HG02678 (cell line): ENCODE results near the gene RPA1.
A peak's percentile ranks its signal among the peaks of the same experiment; 100 is the strongest.
"Not testable (repeated sequence)": the region's sequence is repeated elsewhere in the genome, so short reads cannot be mapped to it uniquely, and the experiment has no call there.

ENCODE experiments used
- ATAC-seq: cut with Tn5 transposase; IDR thresholded peaks from one replicate; pipeline ENCODE4 v1.9.1; 2021; ENCODE audit warnings: mild to moderate bottlenecking, moderate library complexity; ENCODE audit not compliant: unreplicated experiment

Gene RPA1

DNA sequence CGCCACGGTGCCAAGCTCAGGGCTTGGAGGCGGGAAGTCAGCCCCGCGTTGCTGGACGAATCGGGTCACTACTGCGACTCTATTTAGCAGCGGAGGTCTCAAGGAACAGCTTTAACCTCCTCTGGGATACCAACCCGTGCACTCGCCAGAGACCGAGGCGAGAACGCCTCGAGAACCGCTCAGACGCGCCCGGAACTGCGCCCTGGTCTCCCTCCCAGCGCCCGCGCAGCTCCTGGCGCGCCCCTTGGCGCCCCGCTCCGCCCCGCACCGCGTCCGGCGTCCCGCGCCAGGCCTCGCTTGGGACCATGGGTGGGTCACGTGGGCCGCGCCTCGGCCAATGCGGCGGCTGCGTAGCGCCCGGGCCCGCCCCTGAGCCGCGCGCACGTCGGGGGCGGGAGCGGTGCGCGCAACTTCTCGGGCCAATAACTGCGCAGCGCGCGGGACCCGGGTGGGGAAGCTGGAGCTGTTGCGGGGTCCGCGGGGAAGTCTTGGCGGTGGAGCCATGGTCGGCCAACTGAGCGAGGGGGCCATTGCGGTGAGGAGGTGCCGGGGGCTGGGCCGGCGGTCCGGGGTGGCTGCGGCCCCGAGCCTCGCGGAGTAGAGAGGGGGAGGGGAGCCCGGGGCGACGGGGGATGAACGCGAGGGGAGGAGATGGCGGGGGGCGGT is at the start of gene RPA1, which contains the start of gene SMYD4:
RPA1 (plus strand) TSS at position 414 of the 666 bp plus-strand sequence; CDS start at position 503, 89 bp downstream.
SMYD4 (minus strand) TSS at position 311 of the 666 bp plus-strand sequence. CDS start 1,908 bp downstream, outside the sequence.
- ATAC-seq = peak; percentile 91

DNA sequence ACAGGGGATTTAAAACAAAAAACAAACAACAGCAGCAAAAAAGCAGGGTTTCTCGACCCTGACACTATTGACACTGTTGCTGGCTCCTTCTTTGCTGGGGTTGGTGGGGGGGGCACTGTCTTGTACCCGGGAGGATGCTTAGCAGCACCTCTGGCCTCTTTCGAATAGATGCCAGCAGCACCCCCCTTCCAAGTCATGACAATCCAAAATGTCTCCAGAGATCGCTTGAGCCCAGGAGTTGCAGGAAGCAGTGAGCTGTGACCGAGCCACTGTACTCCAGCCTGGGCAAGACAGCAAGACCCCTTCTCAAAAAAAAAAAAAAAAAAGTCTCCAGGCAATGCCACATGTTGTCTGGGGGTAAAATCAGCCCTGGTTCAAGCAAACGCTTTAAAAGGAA is 47.6 kb upstream of the RPA1 start:
- no peak for ATAC-seq

- no peak for ATAC-seq
Observed at GRCh38 chr17:1783271-1783670, 46.5 kb upstream of the RPA1 start.

GRCh38 chr17:1783834-1784611 is 45.8 kb upstream of the RPA1 start:
- ATAC-seq = no peak

DNA sequence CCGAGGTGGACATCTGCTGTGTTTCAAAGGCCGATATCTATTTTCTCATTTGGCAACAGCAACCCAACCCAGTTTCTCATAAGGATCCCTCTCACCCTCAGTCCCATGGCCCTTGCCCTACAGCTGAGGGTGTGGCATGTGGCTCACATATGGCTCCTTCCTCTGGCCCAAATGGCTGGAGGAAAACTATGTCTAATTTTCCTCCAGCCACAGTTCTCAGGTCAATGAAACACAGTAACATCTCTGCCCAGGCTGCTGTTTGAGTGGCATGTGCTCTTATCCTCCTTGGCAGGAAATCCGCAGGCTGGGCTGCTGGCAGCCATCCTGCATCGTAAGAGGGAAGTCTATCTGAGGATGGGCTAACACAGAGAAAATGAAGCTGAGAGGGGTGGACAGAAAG is 43.9 kb upstream of the RPA1 start:
- no peak for ATAC-seq

DNA sequence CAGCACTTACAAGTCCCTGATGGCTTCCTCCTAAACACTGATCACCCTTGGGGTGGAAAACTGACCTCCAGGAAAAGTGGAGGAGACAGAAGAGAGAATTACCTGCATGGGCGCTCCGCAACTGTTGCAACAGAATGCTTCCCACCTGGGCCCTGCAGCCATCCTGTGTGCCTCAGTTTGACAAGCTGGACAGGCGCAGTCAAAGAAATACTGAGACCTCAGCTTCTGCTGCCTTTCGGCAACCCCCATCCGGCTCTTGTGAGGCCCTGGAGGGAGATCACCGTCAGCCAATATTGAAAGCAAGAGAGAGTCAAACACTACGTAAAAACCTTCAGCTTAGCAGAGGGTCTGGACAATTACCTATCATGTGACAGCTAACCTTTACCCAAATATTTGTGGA is 43.1 kb upstream of the RPA1 start:
- ATAC-seq = no peak

- ATAC-seq = no peak
Observed at GRCh38 chr17:1787301-1787902, 42.4 kb upstream of the RPA1 start.

DNA sequence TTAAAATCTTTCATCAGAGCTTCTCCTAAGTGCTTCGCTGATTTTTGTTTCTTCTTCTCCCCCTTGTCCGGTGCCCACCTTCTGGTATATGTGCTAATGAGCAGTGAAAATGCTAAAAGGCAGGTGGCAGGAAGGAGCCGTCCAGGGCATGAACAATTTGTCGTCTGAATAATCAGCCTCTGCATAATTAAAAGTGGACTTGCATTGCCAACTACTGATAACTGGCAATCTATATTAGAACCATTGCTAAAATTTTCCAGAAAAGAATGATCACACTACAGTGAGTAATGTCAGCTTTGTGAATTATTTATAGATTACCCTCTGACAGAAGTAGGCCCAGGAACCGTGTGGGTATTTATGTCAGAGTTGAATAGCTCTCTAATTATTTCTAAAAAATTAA is 39.9 kb upstream of the RPA1 start:
- ATAC-seq = no peak

- ATAC-seq = no peak
Observed at GRCh38 chr17:1792495-1793446, 37.0 kb upstream of the RPA1 start.

- ATAC-seq = no peak
Observed at GRCh38 chr17:1793447-1793806, 36.4 kb upstream of the RPA1 start.

- ATAC-seq = no peak
Observed at GRCh38 chr17:1796800-1797199, 33.0 kb upstream of the RPA1 start.

DNA sequence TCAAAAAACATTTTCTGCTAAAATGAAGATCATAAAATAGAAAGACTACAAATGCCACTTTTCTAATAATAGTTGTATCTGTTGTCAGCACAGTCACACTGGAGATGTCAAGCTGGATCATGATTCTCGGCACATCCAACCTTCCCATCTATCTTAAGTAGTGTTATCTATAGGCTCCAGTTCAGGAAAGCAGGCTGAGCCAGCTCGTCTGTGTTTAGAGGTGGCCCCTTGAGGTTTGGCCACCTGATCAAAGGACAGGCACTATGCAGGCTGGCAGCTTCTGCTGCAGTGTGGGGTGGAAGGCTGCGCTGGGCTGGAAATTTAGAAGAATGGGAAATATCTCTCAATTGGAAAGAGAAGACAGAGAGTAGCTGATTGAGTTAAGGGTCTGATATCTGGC is 32.5 kb upstream of the RPA1 start:
- no peak for ATAC-seq

DNA sequence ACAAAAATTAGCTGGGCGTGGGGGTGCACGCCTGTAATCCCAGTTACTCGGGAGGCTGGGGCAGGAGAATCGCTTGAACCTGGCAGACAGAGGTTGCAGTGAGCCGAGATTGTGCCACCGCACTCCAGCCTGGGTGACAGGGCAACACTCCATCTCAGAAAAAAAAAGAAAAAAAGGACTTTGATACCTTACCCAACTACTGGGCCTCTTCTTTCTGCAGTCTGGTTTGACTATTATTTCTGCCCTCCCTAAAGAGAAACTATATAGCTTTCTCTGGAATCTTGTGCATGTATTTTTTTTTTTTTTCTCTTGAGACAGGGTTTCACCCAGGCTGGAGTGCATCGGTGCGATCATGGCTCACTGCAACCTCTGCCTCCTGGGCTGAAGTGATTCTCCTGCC is 32.0 kb upstream of the RPA1 start:
- ATAC-seq = not testable (repeated sequence)

DNA sequence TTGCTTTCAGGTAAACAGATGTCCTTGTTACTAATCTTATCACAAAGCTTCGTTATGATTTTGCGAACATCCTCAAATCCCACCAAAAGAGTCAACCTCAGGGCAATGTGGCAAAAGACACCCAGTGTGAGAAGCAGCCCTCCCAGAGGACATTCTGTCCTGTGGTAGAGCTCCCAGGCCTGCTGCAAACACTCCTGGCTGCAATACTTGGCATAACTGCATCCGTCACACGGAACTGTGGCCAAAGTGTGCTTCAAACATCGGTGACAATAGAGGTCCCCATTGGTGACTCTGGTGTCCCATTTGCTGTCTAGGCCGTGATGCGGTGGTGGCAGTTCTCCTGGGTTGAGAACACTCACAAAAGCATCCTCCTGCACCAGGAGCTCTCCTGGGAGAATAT is 29.6 kb upstream of the RPA1 start:
- no peak for ATAC-seq

- ATAC-seq = no peak
Observed at GRCh38 chr17:1800712-1801111, 29.1 kb upstream of the RPA1 start.

DNA sequence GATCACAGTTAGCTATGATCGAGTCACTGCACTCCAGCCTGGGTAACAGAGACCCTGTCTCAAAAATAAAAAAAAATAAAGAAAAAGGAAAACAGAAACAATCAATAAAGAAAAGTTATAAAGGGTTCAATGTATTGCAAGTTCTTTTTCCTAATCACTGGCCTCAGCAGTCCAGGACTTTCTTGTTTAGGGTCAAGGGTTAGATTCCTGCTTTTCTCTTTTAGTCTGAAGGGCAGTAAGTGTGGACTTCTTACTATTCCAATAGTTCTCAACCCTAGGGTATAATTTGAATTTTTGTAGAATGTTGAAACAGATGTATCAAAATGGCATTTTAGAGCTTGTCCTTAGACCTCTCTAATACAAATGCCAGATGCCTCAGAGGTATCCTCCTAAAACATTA is 27.4 kb upstream of the RPA1 start:
- no peak for ATAC-seq

- ATAC-seq = no peak
Observed at GRCh38 chr17:1803280-1803679, 26.5 kb upstream of the RPA1 start.

DNA sequence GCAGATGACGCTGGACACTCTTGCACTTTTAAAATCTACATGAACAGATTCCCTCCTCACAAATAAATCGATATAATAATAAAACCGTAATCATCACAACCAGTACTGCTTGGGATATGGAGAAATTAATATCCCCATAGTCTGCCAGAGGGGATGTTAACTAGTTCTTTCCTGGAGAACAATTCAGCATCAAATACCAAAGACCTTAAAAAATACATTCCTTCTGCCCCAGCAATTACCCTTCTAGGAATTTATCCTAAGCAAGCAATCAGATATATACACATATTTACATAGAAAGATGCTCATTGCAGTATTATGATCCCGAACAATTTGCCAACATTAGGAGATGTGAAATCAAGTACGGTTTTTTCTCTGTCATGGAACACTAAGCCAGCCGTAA is 21.9 kb upstream of the RPA1 start:
- no peak for ATAC-seq

GRCh38 chr17:1808644-1809043 is 21.2 kb upstream of the RPA1 start:
- ATAC-seq = no peak

DNA sequence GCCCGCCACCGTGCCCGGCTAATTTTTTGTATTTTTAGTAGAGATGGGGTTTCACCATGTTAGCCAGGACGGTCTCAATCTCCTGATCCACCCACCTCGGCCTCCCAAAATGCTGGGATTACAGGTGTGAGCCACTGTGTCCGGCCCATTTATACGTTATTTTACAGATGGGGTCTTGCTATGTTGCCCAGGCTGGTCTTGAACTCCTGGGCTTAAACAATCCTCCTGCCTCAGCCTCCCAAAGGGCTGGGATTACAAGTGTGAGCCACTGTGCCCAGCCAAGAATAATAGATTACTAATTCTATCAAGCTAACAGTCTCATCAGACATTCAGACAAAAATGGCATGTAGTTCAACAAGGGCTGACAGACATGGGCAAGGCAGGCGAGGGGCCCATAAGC is 20.0 kb upstream of the RPA1 start:
- ATAC-seq = not testable (repeated sequence)
